Endothelial cell of umbilical vein (primary cell): ENCODE results near the gene RAPGEF3.

Experiments used
- CTCF ChIP-seq, 2 donors: IDR thresholded peaks; 1 replicate in 1 of 2; 2 replicates in 1 of 2; pipeline ENCODE4 v1.5.1; 2011; ENCODE audit warnings: low read length in 2 of 2, mild to moderate bottlenecking in 2 of 2, moderate library complexity in 2 of 2, control low read depth in 1 of 2, inconsistent platforms in 1 of 2, low read depth in 1 of 2; ENCODE audit not compliant: insufficient read depth in 1 of 2; ENCODE audit errors: extremely low read depth in 1 of 2
- EZH2 ChIP-seq: IDR thresholded peaks from 2 replicates; pipeline ENCODE4 v1.6.1; 2012; ENCODE audit warnings: borderline replicate concordance, low read depth, mild to moderate bottlenecking, moderate library complexity, low read length, inconsistent platforms; ENCODE audit not compliant: severe bottlenecking
- FOS ChIP-seq: IDR thresholded peaks from 2 replicates; pipeline ENCODE4 v1.6.1; 2011; ENCODE audit warnings: mild to moderate bottlenecking, low read length, moderate library complexity, borderline replicate concordance; ENCODE audit not compliant: insufficient read depth
- GATA2 ChIP-seq: IDR thresholded peaks from 2 replicates; pipeline ENCODE4 v1.7.0; 2011; ENCODE audit warnings: low read depth, mild to moderate bottlenecking, moderate library complexity, mixed read lengths, low read length; ENCODE audit not compliant: insufficient read length, insufficient read depth
- JUN ChIP-seq: IDR thresholded peaks from 2 replicates; pipeline ENCODE4 v1.6.1; 2011; ENCODE audit warnings: borderline replicate concordance, low read depth; ENCODE audit not compliant: insufficient read length, insufficient read depth
- MAX ChIP-seq: IDR thresholded peaks from 2 replicates; pipeline ENCODE4 v1.6.1; 2011; ENCODE audit not compliant: insufficient read depth, insufficient read length
- MYC ChIP-seq: IDR thresholded peaks from one replicate; pipeline ENCODE4 v1.6.1; 2011; ENCODE audit warnings: mild to moderate bottlenecking, low read depth, low read length
- POLR2A ChIP-seq: IDR thresholded peaks from 2 replicates; pipeline ENCODE4 v1.6.1; 2012; ENCODE audit warnings: low read depth, mild to moderate bottlenecking, control low read depth, low read length
- POLR2AphosphoS5 ChIP-seq: IDR thresholded peaks from 2 replicates; pipeline ENCODE4 v1.6.1; 2012; ENCODE audit warnings: low read depth, mild to moderate bottlenecking, control low read depth, low read length, moderate library complexity; ENCODE audit not compliant: insufficient read depth

GRCh38 chr12:47722136-47722834 lies 36.4 kb downstream of the RAPGEF3 start:
- TF ChIP-seq CTCF (IDR thresholded peaks at IDR 0.05; ENCODE audit: extremely low read depth in 1 of 2, insufficient read depth in 1 of 2, low read depth in 1 of 2, low read length in 2 of 2) (no peak), POLR2AphosphoS5 (no peak), POLR2A (no peak), MAX (no peak), EZH2 (no peak), GATA2 (no peak), JUN (no peak), FOS (no peak), MYC (no peak)
